H1 (cell line): ENCODE data around the gene RAI14.

Source experiments
- EP300 ChIP-seq, 2 experiments: IDR thresholded peaks; 1 replicate in 1 of 2; 2 replicates in 1 of 2; pipeline ENCODE4 v1.6.1; 2011 to 2012; ENCODE audit warnings: low read depth in 2 of 2, low read length in 2 of 2, mild to moderate bottlenecking in 2 of 2, borderline replicate concordance in 1 of 2, inconsistent platforms in 1 of 2, moderate library complexity in 1 of 2
- POLR2A ChIP-seq, 2 experiments: IDR thresholded peaks; 1 replicate in 1 of 2; 2 replicates in 1 of 2; pipeline ENCODE4 v1.6.1; 2011; ENCODE audit warnings: low read depth in 2 of 2, low read length in 2 of 2, mild to moderate bottlenecking in 2 of 2; ENCODE audit errors: control extremely low read depth in 1 of 2
- TAF1 ChIP-seq: IDR thresholded peaks from 2 replicates; pipeline ENCODE4 v1.6.1; 2011; ENCODE audit warnings: mild to moderate bottlenecking, low read depth, low read length
- TEAD4 ChIP-seq: IDR thresholded peaks from 2 replicates; pipeline ENCODE4 v1.6.1; 2012; ENCODE audit warnings: low read depth, low read length, inconsistent platforms, mixed read lengths
- TF ChIP-seq, protein P1 (sequence below): IDR thresholded peaks from 2 replicates; pipeline ENCODE4 v1.6.1; 2012; ENCODE audit warnings: inconsistent platforms

- TF ChIP-seq POLR2A (IDR thresholded peaks at IDR 0.05; ENCODE audit: control extremely low read depth in 1 of 2, low read depth in 2 of 2, low read length in 2 of 2) (no peak), TEAD4 (no peak), EP300 (IDR thresholded peaks at IDR 0.05; ENCODE audit: borderline replicate concordance in 1 of 2, low read depth in 2 of 2, low read length in 2 of 2) (no peak), TAF1 (no peak)
- TF ChIP-seq, protein P1, sequence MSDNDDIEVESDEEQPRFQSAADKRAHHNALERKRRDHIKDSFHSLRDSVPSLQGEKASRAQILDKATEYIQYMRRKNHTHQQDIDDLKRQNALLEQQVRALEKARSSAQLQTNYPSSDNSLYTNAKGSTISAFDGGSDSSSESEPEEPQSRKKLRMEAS: no peak
Observed at GRCh38 chr5:34750206-34750605, 94.1 kb downstream of the RAI14 start.
